ENCODE measurements around the gene ACR.

DNA sequence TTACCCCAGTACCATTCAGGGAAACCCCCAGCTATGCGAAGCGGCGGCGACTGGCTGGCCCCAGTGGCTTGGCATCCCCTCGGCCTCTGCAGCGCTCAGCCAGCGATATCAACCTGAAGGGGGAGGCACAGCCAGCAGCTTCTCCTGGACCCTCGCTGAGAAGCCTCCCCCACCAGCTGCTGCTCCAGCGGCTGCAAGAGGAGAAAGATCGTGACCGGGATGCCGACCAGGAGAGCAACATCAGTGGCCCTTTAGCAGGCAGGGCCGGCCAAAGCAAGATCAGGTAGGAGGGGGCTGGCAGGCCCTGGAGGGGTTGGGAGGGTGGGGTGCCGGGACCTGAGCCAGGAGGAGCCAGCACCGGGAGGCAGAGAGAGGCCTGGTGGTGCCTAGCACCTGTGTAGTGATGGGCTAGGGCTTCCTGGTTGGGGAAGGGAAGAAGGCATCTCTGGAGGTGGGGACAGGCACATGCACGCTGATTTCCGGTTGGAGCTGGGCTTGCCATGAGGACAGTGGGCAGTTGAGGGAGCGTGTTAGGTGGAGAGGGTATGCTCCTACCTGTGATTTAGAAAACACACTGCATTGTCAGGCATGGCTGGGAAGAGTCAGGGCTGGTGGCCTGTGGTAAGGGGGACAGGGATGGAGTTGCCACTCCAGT lies 43.1 kb upstream of the ACR start:
- TF ChIP-seq, protein P1, sequence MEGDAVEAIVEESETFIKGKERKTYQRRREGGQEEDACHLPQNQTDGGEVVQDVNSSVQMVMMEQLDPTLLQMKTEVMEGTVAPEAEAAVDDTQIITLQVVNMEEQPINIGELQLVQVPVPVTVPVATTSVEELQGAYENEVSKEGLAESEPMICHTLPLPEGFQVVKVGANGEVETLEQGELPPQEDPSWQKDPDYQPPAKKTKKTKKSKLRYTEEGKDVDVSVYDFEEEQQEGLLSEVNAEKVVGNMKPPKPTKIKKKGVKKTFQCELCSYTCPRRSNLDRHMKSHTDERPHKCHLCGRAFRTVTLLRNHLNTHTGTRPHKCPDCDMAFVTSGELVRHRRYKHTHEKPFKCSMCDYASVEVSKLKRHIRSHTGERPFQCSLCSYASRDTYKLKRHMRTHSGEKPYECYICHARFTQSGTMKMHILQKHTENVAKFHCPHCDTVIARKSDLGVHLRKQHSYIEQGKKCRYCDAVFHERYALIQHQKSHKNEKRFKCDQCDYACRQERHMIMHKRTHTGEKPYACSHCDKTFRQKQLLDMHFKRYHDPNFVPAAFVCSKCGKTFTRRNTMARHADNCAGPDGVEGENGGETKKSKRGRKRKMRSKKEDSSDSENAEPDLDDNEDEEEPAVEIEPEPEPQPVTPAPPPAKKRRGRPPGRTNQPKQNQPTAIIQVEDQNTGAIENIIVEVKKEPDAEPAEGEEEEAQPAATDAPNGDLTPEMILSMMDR (IDR thresholded peaks at IDR 0.05): no peak
- TF ChIP-seq POLR2AphosphoS5 (IDR thresholded peaks at IDR 0.05) (no peak), POLR2A (IDR thresholded peaks at IDR 0.05) (no peak), EP300 (IDR thresholded peaks at IDR 0.05) (no peak)
